SK-N-SH (cell line): Measurements from ENCODE around the gene PRKG1. TPM values are rescaled to one million over a fixed set of nuclear protein-coding genes. Genes with fewer than 3 reads are reported as not detected.

ENCODE experiments used
- CTCF ChIA-PET: fragments of 300-600, 350-600 bp; formaldehyde crosslinking; extraction: SDS; loops from one replicate; lab custom pipeline; 2021; lab: Yijun Ruan, JAX
- POLR2A ChIA-PET: fragments of 350-600 bp; sonication (Branson Sonifier 250); formaldehyde crosslinking; extraction: SDS; loops from one replicate; lab custom pipeline; 2020; ENCODE audit warnings: antibody characterized with exemption, inconsistent platforms; lab: Yijun Ruan, JAX
- DNase-seq: peaks from one replicate; pipeline ENCODE4 v3.0.0; 2012
- H2AFZ ChIP-seq: fragments of 200-600 bp; sonication (generic); 2 replicates; pipeline ENCODE4 v1.8.1; 2016; ENCODE audit warnings: antibody characterized with exemption, mild to moderate bottlenecking, low read depth
- H3F3A ChIP-seq: fragments of 200-600 bp; sonication (generic); replicated peaks from 2 replicates; pipeline ENCODE3; 2016; ENCODE audit warnings: antibody characterized with exemption, mild to moderate bottlenecking; ENCODE audit not compliant: insufficient read depth
- H3K27ac ChIP-seq, 2 experiments: fragments of 200-500 bp in 1 of 2; fragments of 200-600 bp in 1 of 2; sonication (Bioruptor generic) in 1 of 2; sonication (generic), shearing (Covaris generic) in 1 of 2; 2 replicates each; pipeline versions ENCODE4 v1.5.1 to v1.6.1; 2014 to 2016; ENCODE audit warnings: low read depth in 2 of 2, inconsistent platforms in 1 of 2, low read length in 1 of 2, mild to moderate bottlenecking in 1 of 2, mixed read lengths in 1 of 2
- H3K27me3 ChIP-seq: fragments of 200-600 bp; sonication (generic), shearing (Covaris generic); 2 replicates; pipeline ENCODE4 v1.6.1; 2016; ENCODE audit warnings: mixed run types; ENCODE audit not compliant: insufficient read depth
- H3K36me3 ChIP-seq, 2 experiments: fragments of 200-500 bp in 1 of 2; fragments of 200-600 bp in 1 of 2; sonication (Bioruptor generic) in 1 of 2; sonication (generic) in 1 of 2; replicated peaks in 1 of 2; 2 replicates each; pipeline versions ENCODE3 to v1.5.1; 2014 to 2016; ENCODE audit warnings: low read length in 1 of 2, mild to moderate bottlenecking in 1 of 2; ENCODE audit not compliant: insufficient read depth in 2 of 2, control insufficient read depth in 1 of 2
- H3K4me1 ChIP-seq, 2 experiments: fragments of 200-500 bp in 1 of 2; fragments of 200-600 bp in 1 of 2; sonication (Bioruptor generic) in 1 of 2; sonication (generic), shearing (Covaris generic) in 1 of 2; 2 replicates each; pipeline versions ENCODE4 v1.5.1 to v1.6.1; 2014 to 2016; ENCODE audit warnings: low read depth in 1 of 2, low read length in 1 of 2, mixed run types in 1 of 2; ENCODE audit not compliant: insufficient read depth in 2 of 2, control insufficient read depth in 1 of 2
- H3K4me2 ChIP-seq: fragments of 200-600 bp; sonication (generic), shearing (Covaris generic); 2 replicates; pipeline ENCODE4 v1.6.1; 2017; ENCODE audit warnings: mixed run types
- H3K4me3 ChIP-seq, 2 experiments: fragments of 200-500 bp in 1 of 2; fragments of 200-600 bp in 1 of 2; sonication (Bioruptor generic) in 1 of 2; sonication (generic), shearing (Covaris generic) in 1 of 2; 2 replicates each; pipeline versions ENCODE4 v1.5.1 to v1.8.1; 2014 to 2016; ENCODE audit warnings: low read depth in 2 of 2, inconsistent platforms in 1 of 2, low read length in 1 of 2, mild to moderate bottlenecking in 1 of 2, mixed read lengths in 1 of 2, moderate library complexity in 1 of 2
- H3K79me2 ChIP-seq: fragments of 200-600 bp; sonication (generic); 2 replicates; pipeline ENCODE4 v1.8.1; 2017; ENCODE audit warnings: mild to moderate bottlenecking; ENCODE audit not compliant: insufficient read depth
- H3K9ac ChIP-seq: fragments of 200-600 bp; sonication (generic); 2 replicates; pipeline ENCODE4 v1.6.1; 2017; ENCODE audit warnings: mixed run types
- H3K9me2 ChIP-seq: fragments of 200-600 bp; sonication (generic); 2 replicates; pipeline ENCODE4 v1.6.1; 2017; ENCODE audit warnings: mixed run types
- H3K9me3 ChIP-seq: fragments of 200-600 bp; sonication (generic); 2 replicates; pipeline ENCODE4 v1.6.1; 2017; ENCODE audit warnings: mixed run types, mild to moderate bottlenecking, moderate library complexity
- H4K20me1 ChIP-seq: fragments of 200-600 bp; sonication (generic); 2 replicates; pipeline ENCODE4 v1.6.1; 2017; ENCODE audit warnings: mild to moderate bottlenecking, mixed run types; ENCODE audit not compliant: insufficient read depth
- CHD2 ChIP-seq: fragments of 150-350 bp; IDR thresholded peaks from 2 replicates; pipeline ENCODE4 v1.6.1; 2018; ENCODE audit warnings: low read length; ENCODE audit not compliant: partially characterized antibody
- ELF1 ChIP-seq: IDR thresholded peaks from 2 replicates; pipeline ENCODE4 v1.4.0; 2012
- EP300 ChIP-seq, 2 experiments: IDR thresholded peaks; 2 replicates each; pipeline versions ENCODE4 v1.4.0 to v1.6.1; 2012; ENCODE audit warnings: borderline replicate concordance in 1 of 2, low read depth in 1 of 2, low read length in 1 of 2
- EZH2phosphoT487 ChIP-seq: fragments of 200-600 bp; sonication (generic); IDR thresholded peaks from 2 replicates; pipeline ENCODE4 v1.6.1; 2017; ENCODE audit warnings: low read depth, mixed run types, mild to moderate bottlenecking, antibody characterized with exemption, moderate library complexity, borderline replicate concordance
- FOSL2 ChIP-seq: IDR thresholded peaks from 2 replicates; pipeline ENCODE4 v1.4.0; 2012; ENCODE audit warnings: low read depth, mild to moderate bottlenecking, moderate library complexity, borderline replicate concordance
- FOXM1 ChIP-seq: IDR thresholded peaks from 2 replicates; pipeline ENCODE4 v1.4.0; 2012; ENCODE audit warnings: low read depth, mild to moderate bottlenecking
- GATA2 ChIP-seq: sonication (generic); formaldehyde crosslinking; IDR thresholded peaks from 2 replicates; pipeline ENCODE4 v1.5.0; 2020; ENCODE audit warnings: mild to moderate bottlenecking, missing genetic modification reagents
- IRF3 ChIP-seq: fragments of 150-350 bp; IDR thresholded peaks from 2 replicates; pipeline ENCODE4 v1.6.1; 2016; ENCODE audit warnings: mild to moderate bottlenecking, low read depth, low read length
- JUND ChIP-seq: IDR thresholded peaks from 2 replicates; pipeline ENCODE4 v1.4.0; 2012
- MEF2A ChIP-seq: IDR thresholded peaks from 2 replicates; pipeline ENCODE4 v1.4.0; 2012; ENCODE audit warnings: low read depth, borderline replicate concordance
- MXI1 ChIP-seq: IDR thresholded peaks from 2 replicates; pipeline ENCODE4 v1.6.1; 2012; ENCODE audit warnings: mild to moderate bottlenecking, low read depth, low read length, improper control_type of control experiment
- NFIC ChIP-seq: IDR thresholded peaks from 2 replicates; pipeline ENCODE4 v1.4.0; 2012; ENCODE audit warnings: borderline replicate concordance
- NRF1 ChIP-seq: IDR thresholded peaks from 2 replicates; pipeline ENCODE4 v1.6.1; 2012; ENCODE audit warnings: low read depth, mild to moderate bottlenecking, low read length
- PBX3 ChIP-seq: IDR thresholded peaks from 2 replicates; pipeline ENCODE4; 2012
- RAD21 ChIP-seq: IDR thresholded peaks from 2 replicates; pipeline ENCODE4 v1.6.1; 2012; ENCODE audit warnings: mild to moderate bottlenecking, low read length
- REST ChIP-seq: IDR thresholded peaks from 2 replicates; pipeline ENCODE4 v1.6.1; 2012; ENCODE audit warnings: mild to moderate bottlenecking, low read depth, low read length, moderate library complexity
- RXRA ChIP-seq: IDR thresholded peaks from 2 replicates; pipeline ENCODE4 v1.4.0; 2012; ENCODE audit warnings: low read depth, mild to moderate bottlenecking, borderline replicate concordance
- TCF12 ChIP-seq: IDR thresholded peaks from 2 replicates; pipeline ENCODE4 v1.4.0; 2012
- TEAD4 ChIP-seq: IDR thresholded peaks from 2 replicates; pipeline ENCODE4 v1.4.0; 2012; ENCODE audit warnings: mild to moderate bottlenecking, borderline replicate concordance; ENCODE audit not compliant: insufficient read depth
- ZBTB33 ChIP-seq: IDR thresholded peaks from 2 replicates; pipeline ENCODE4 v1.4.0; 2012; ENCODE audit warnings: low read depth, borderline replicate concordance
- polyA plus RNA-seq, 3 experiments: library from polyadenylated mRNA; depleted of rRNA; stranded (reverse); fragments of >200 nt; gene quantifications; 2 replicates each; pipeline ENCODE4 v1.2.3, GENCODE V29; 2012

Gene PRKG1
- polyA plus RNA-seq, 1 of the 3 experiments (the other 2 are of a cell fraction) = 4.1 TPM

GRCh38 chr10:51821745-51822144 is 747.5 kb downstream of the PRKG1 start:
- DNase-seq = no peak
- Histone ChIP-seq H3K4me3 (no peak overlapping the region), H3K79me2 (no peaks in the 10 kb centered on the region), H3K27me3 (no peaks in the 10 kb centered on the region), H3F3A (no peaks in the 10 kb centered on the region), H3K9ac (no peak overlapping the region), H3K9me3 (no peaks in the 10 kb centered on the region), H3K4me2 (no peak overlapping the region), H3K4me1 (no peaks in the 10 kb centered on the region), H3K27ac (no peak overlapping the region), H3K9me2 (no peaks in the 10 kb centered on the region), H4K20me1 (no peaks in the 10 kb centered on the region), H3K36me3 (no peaks in the 10 kb centered on the region), H2AFZ (no peak overlapping the region)
- POLR2A ChIA-PET = no interaction called here
- TF ChIP-seq FOXM1 (no peak), EZH2phosphoT487 (no peak), ELF1 (no peak), IRF3 (no peak), REST (no peak), TEAD4 (no peak), RAD21 (no peak), NFIC (no peak), NRF1 (no peak), RXRA (no peak), TCF12 (no peak), MEF2A (no peak), ZBTB33 (no peak), FOSL2 (no peak), MXI1 (no peak), PBX3 (no peak), JUND (no peak), CHD2 (no peak), EP300 (IDR thresholded peaks at IDR 0.05; ENCODE audit: borderline replicate concordance in 1 of 2, low read depth in 1 of 2, low read length in 1 of 2) (no peak), GATA2 (CRISPR knock-in tag) (no peak)
- CTCF ChIA-PET = no interaction called here
